Spleen (tissue), 7 donors: ENCODE measurements around the gene PITX1.

Experiments
- POLR2A ChIP-seq, 3 donors: fragments of 450-650 bp; IDR thresholded peaks; one replicate each; pipeline ENCODE4 v1.5.1; 2017; ENCODE audit warnings: antibody characterized with exemption in 3 of 3, mild to moderate bottlenecking in 1 of 3
- POLR2AphosphoS5 ChIP-seq, 3 donors: sonication (generic); formaldehyde crosslinking; IDR thresholded peaks; one replicate each; pipeline ENCODE4 v1.5.1; 2017; ENCODE audit warnings: antibody characterized with exemption in 3 of 3
- TF ChIP-seq, protein P1 (sequence below), 11 experiments: fragments of 200-600 bp in 7 of 11; fragments of 450-650 bp in 4 of 11; sonication (generic) in 4 of 11; IDR thresholded peaks in 8 of 11; conservative IDR thresholded peaks in 3 of 11; 1 replicate in 7 of 11; 2 replicates in 4 of 11; pipeline versions ENCODE4 v1.4.0 to v1.8.0; 2016 to 2021; ENCODE audit warnings: antibody characterized with exemption in 11 of 11, inconsistent platforms in 4 of 11, mild to moderate bottlenecking in 1 of 11
- donor health status: DM: no; HTN: no; CAD: no; lungs with moderate emphysema.
- donor health status: DM: no; HTN: no; CAD: no.
- donor health status: DM: no; HTN: no; CAD: no.

DNA sequence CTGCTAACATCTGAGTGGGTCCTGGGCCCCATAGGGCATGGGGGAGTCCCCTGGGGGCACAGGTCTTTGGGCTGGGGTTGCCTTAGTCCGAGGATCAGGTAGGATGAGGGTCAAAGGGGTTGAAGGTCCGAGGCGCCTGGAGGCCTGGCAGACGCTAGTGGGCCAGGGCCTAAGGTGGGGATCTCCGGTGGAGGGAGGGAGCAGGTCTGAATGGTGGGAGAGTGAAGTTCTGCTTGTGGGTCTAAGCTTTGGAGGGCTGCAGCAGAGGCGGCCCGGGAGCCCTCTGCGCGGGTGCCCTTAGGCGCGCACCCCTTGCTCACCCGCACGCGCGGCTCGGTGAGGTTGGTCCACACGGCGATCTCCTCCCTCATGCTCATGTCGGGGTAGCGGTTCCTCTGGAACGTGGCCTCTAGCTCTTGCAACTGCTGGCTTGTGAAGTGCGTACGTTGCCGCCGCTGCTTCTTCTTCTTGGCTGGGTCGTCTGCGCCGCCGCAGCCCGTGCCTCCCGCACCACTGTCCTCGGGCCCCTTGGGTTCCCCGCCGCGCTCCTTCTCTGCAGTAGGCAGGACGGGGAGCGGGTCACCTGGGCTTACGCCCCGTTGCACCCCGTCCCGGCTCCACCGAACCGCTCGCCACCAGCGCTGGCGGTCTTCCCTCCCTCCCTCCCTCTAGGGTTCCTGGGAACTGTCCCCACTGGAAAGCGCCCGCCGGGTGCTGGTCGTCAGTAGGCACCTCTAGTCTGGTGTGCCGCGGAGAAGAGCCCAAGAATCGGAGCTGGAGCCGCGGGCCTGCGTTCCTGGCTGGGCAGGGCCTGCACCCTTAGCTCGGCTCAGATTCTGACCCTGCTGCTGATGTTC lies 2.8 kb downstream of the PITX1 start:
- TF ChIP-seq, protein P1, sequence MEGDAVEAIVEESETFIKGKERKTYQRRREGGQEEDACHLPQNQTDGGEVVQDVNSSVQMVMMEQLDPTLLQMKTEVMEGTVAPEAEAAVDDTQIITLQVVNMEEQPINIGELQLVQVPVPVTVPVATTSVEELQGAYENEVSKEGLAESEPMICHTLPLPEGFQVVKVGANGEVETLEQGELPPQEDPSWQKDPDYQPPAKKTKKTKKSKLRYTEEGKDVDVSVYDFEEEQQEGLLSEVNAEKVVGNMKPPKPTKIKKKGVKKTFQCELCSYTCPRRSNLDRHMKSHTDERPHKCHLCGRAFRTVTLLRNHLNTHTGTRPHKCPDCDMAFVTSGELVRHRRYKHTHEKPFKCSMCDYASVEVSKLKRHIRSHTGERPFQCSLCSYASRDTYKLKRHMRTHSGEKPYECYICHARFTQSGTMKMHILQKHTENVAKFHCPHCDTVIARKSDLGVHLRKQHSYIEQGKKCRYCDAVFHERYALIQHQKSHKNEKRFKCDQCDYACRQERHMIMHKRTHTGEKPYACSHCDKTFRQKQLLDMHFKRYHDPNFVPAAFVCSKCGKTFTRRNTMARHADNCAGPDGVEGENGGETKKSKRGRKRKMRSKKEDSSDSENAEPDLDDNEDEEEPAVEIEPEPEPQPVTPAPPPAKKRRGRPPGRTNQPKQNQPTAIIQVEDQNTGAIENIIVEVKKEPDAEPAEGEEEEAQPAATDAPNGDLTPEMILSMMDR (IDR thresholded peaks at IDR 0.05 in 8 of 11, conservative IDR thresholded peaks at IDR 0.05 in 3 of 11) = no peak
- TF ChIP-seq POLR2A (IDR thresholded peaks at IDR 0.05) (no peak), POLR2AphosphoS5 (IDR thresholded peaks at IDR 0.05) (peak in 1 of 3 donors; percentile 28)
